ENCODE results near the gene P2RX2.

The P2RX2 gene

GRCh38 chr12:132601171-132601883 lies 17.2 kb upstream of the P2RX2 start:
- no peak overlapping the region for H3K4me3 ChIP-seq
- TF ChIP-seq POLR2AphosphoS5 (IDR thresholded peaks at IDR 0.05; ENCODE audit: borderline replicate concordance, low read depth, low read length): no peak
- TF ChIP-seq EZH2 (IDR thresholded peaks at IDR 0.05): no peak
- no peak for TF ChIP-seq FOXP2 (optimal IDR thresholded peaks at IDR 0.05; ENCODE audit: control extremely low read depth, extremely low read length, insufficient read depth)
- no peak for DNase-seq (ENCODE audit: low read depth, low spot score)
- no peak overlapping the region for H3K27ac ChIP-seq
- no peaks in the 10 kb centered on the region for H3K36me3 ChIP-seq (ENCODE audit: insufficient read depth, low read length)
- no peak overlapping the region for H3K9ac ChIP-seq (ENCODE audit: insufficient read length)
- H3K9me3 ChIP-seq (ENCODE audit: low read depth, low read length): no peaks in the 10 kb centered on the region

GRCh38 chr12:132602572-132603239 lies 15.9 kb upstream of the P2RX2 start:
- no peak overlapping the region for H3K9ac ChIP-seq (ENCODE audit: insufficient read length)
- H3K9me3 ChIP-seq (ENCODE audit: low read depth, low read length): no peaks in the 10 kb centered on the region
- no peak overlapping the region for H3K4me3 ChIP-seq
- no peak for DNase-seq (ENCODE audit: low read depth, low spot score)
- no peak overlapping the region for H3K27ac ChIP-seq
- TF ChIP-seq POLR2AphosphoS5 (IDR thresholded peaks at IDR 0.05; ENCODE audit: borderline replicate concordance, low read depth, low read length): no peak
- no peak for TF ChIP-seq EZH2 (IDR thresholded peaks at IDR 0.05)
- no peak for TF ChIP-seq FOXP2 (optimal IDR thresholded peaks at IDR 0.05; ENCODE audit: control extremely low read depth, extremely low read length, insufficient read depth)
- H3K36me3 ChIP-seq (ENCODE audit: insufficient read depth, low read length): no peaks in the 10 kb centered on the region

- H3K9ac ChIP-seq (ENCODE audit: insufficient read length): no peak overlapping the region
- no peaks in the 10 kb centered on the region for H3K36me3 ChIP-seq (ENCODE audit: insufficient read depth, low read length)
- TF ChIP-seq POLR2AphosphoS5 (IDR thresholded peaks at IDR 0.05; ENCODE audit: borderline replicate concordance, low read depth, low read length) (no peak), EZH2 (IDR thresholded peaks at IDR 0.05) (no peak), FOXP2 (optimal IDR thresholded peaks at IDR 0.05; ENCODE audit: control extremely low read depth, extremely low read length, insufficient read depth) (no peak)
- no peak overlapping the region for H3K4me3 ChIP-seq
- H3K9me3 ChIP-seq (ENCODE audit: low read depth, low read length): no peaks in the 10 kb centered on the region
- no peak overlapping the region for H3K27ac ChIP-seq
- DNase-seq (ENCODE audit: low read depth, low spot score): no peak
Measured at GRCh38 chr12:132603240-132604150, 15.1 kb upstream of the P2RX2 start.

- DNase-seq (ENCODE audit: low read depth, low spot score): no peak
- no peak for TF ChIP-seq FOXP2 (optimal IDR thresholded peaks at IDR 0.05; ENCODE audit: control extremely low read depth, extremely low read length, insufficient read depth)
- TF ChIP-seq EZH2 (IDR thresholded peaks at IDR 0.05): no peak
- no peak for TF ChIP-seq POLR2AphosphoS5 (IDR thresholded peaks at IDR 0.05; ENCODE audit: borderline replicate concordance, low read depth, low read length)
Measured at GRCh38 chr12:132604151-132604618, 14.4 kb upstream of the P2RX2 start.

GRCh38 chr12:132604668-132605441 lies 13.7 kb upstream of the P2RX2 start:
- Histone ChIP-seq H3K27ac (no peak overlapping the region), H3K9ac (ENCODE audit: insufficient read length) (no peak overlapping the region), H3K36me3 (ENCODE audit: insufficient read depth, low read length) (no peaks in the 10 kb centered on the region), H3K9me3 (ENCODE audit: low read depth, low read length) (no peaks in the 10 kb centered on the region), H3K4me3 (no peak overlapping the region)
- TF ChIP-seq FOXP2 (optimal IDR thresholded peaks at IDR 0.05; ENCODE audit: control extremely low read depth, extremely low read length, insufficient read depth): no peak
- TF ChIP-seq EZH2 (IDR thresholded peaks at IDR 0.05): no peak
- no peak for TF ChIP-seq POLR2AphosphoS5 (IDR thresholded peaks at IDR 0.05; ENCODE audit: borderline replicate concordance, low read depth, low read length)
- DNase-seq (ENCODE audit: low read depth, low spot score): no peak

More at GRCh38 chr12:132604151-132604618, 14.4 kb upstream of the P2RX2 start:
- H3K27ac ChIP-seq: no peak overlapping the region
- H3K9me3 ChIP-seq (ENCODE audit: low read depth, low read length): no peaks in the 10 kb centered on the region
- no peak overlapping the region for H3K9ac ChIP-seq (ENCODE audit: insufficient read length)
- H3K4me3 ChIP-seq: no peak overlapping the region
- H3K36me3 ChIP-seq (ENCODE audit: insufficient read depth, low read length): no peaks in the 10 kb centered on the region

GRCh38 chr12:132605892-132606291 lies 12.7 kb upstream of the P2RX2 start:
- no peak for DNase-seq (ENCODE audit: low read depth, low spot score)
- H3K4me3 ChIP-seq: no peak overlapping the region
- TF ChIP-seq EZH2 (IDR thresholded peaks at IDR 0.05) (no peak), FOXP2 (optimal IDR thresholded peaks at IDR 0.05; ENCODE audit: control extremely low read depth, extremely low read length, insufficient read depth) (no peak), POLR2AphosphoS5 (IDR thresholded peaks at IDR 0.05; ENCODE audit: borderline replicate concordance, low read depth, low read length) (no peak)
- no peaks in the 10 kb centered on the region for H3K36me3 ChIP-seq (ENCODE audit: insufficient read depth, low read length)
- H3K9ac ChIP-seq (ENCODE audit: insufficient read length): no peak overlapping the region
- no peaks in the 10 kb centered on the region for H3K9me3 ChIP-seq (ENCODE audit: low read depth, low read length)
- no peak overlapping the region for H3K27ac ChIP-seq

GRCh38 chr12:132606466-132606865 lies 12.1 kb upstream of the P2RX2 start:
- no peak for TF ChIP-seq POLR2AphosphoS5 (IDR thresholded peaks at IDR 0.05; ENCODE audit: borderline replicate concordance, low read depth, low read length)
- TF ChIP-seq EZH2 (IDR thresholded peaks at IDR 0.05): no peak
- TF ChIP-seq FOXP2 (optimal IDR thresholded peaks at IDR 0.05; ENCODE audit: control extremely low read depth, extremely low read length, insufficient read depth): no peak
- DNase-seq (ENCODE audit: low read depth, low spot score): no peak
- Histone ChIP-seq H3K4me3 (no peak overlapping the region), H3K27ac (no peak overlapping the region), H3K36me3 (ENCODE audit: insufficient read depth, low read length) (no peaks in the 10 kb centered on the region), H3K9ac (ENCODE audit: insufficient read length) (no peak overlapping the region), H3K9me3 (ENCODE audit: low read depth, low read length) (no peaks in the 10 kb centered on the region)

All from SK-N-MC (cell line).